Ramos (cell line): ENCODE results near the gene FSTL3.
"Not testable (repeated sequence)": the region's sequence is repeated elsewhere in the genome, so short reads cannot be mapped to it uniquely, and the experiment has no call there.

Experiments
- in situ Hi-C: fragments of 300-500 bp; cut with MboI; formaldehyde crosslinking; loops from one replicate; pipeline ENCODE4 v1.14.3; 2022; ENCODE audit warnings: low sequenced_read_pairs; ENCODE audit not compliant: unreplicated experiment

FSTL3 gene

DNA sequence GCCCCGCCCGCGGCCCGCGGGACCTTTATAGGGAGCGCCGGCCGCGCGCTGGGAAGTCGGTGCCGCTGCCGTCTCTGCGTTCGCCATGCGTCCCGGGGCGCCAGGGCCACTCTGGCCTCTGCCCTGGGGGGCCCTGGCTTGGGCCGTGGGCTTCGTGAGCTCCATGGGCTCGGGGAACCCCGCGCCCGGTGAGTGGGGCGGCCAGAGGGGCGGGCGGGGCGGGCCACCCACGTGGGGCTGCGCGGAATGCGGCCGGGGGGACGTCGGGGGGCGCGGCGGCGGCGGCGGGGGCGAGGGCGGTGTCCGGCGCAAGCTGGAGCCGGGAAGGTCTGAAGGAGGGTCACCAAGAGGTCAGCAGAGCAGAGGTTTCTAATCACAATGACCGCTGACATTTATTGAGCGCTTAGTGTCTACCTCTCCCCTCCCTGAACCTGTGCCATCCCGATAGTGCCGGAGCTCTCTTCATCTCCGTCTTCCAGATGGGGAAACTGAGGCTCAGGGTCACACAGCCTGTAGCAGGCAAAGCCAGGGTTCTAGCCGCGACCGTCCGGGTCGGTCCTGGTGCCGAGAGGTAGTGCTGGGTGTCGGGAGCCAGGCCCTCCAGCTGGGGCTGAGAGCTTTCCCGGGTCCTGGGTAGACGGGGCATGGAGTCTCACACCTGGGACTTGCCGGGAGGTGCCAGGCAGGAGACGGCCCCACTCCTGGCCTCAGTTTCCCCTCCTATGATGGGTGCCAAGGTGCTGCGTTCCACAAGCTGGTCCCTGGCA is at the start of gene FSTL3:
FSTL3 (plus strand) TSS at position 54 of the 767 bp plus-strand sequence; CDS start at position 86, 32 bp downstream.
- in situ Hi-C loops = no loop called here

DNA sequence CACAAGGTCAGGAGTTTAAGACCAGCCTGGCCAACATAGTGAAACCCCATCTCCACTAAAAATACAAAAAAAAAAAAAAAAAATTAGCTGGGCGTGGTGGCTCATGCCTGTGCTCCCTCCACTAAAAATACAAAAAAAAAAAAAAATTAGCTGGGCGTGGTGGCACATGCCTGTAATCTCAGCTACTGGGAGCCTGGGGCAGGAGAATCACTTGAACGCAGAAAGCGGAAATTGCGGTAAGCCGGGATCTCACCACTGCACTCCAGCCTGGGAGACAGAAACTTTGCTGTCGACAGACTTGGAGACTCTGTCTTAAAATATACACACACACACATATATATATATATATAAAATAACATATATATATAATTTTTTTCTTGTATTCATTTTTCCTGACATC is 49.6 kb upstream of the FSTL3 start:
- in situ Hi-C loops = not testable (repeated sequence)

GRCh38 chr19:628168-628567 is 48.0 kb upstream of the FSTL3 start:
- in situ Hi-C loops = no loop called here

DNA sequence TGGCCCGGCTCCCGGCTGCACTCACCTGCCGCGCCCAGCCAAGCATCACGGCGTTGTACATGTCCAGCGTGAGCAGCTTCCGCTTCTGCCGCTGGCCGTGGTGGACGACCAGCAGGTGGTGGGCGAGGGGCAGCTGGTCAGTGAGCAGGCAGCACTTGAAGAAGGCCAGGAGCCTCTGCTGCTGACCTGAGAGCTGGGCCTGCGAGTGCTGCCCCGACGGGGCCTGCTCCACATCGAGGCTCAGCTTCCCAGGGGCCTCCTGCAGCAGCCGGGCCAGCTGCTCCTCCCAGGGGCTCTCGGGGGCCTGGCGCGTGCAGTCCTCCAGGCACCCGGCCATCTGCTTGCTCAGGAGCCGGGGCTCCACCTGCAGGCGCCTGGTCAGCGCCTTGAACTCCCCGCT is 46.7 kb upstream of the FSTL3 start:
- in situ Hi-C loops = not testable (repeated sequence)

- in situ Hi-C loops = no loop called here
These were observed 46.1 kb upstream of the FSTL3 start for GRCh38 chr19:629961-630714.

- in situ Hi-C loops = no loop called here
These were observed 43.6 kb upstream of the FSTL3 start for GRCh38 chr19:632579-633067.

DNA sequence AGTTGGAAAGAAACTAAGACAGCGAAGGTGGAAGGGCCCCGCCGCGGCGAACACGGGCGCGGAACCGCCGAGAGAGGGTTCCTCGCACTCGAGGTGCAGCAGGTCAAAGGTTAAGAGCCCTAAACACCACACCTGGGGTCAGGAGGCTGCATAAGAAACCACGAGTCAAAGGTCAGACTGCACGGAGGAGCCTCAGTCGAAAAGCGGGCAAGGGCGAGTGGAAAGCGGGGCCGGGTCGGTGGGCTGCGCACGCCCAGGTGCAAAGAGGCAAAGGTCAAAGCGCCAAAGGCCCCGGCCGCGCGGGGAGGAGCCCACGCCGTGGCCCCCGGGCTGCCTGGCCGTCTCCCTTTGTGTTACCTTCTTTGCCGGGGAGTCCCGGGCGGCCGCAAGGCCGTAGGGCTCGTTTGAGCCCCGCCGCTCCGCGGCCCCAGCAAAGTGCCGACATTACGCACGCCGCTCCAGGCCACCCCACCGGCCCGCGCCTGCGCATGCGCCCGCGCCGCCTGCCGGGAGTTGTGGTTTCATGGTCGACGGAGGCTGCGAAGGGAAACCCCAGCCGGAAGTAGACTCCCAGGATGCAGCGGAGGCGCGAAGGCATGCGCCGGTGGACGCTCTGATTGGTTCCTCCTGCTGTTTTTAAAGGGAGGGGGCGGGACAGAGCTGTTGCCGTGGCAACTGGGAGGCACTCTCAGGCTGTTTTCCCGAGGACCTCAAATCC is 43.0 kb upstream of the FSTL3 start, which contains the start of gene POLRMT:
POLRMT (minus strand) TSS at position 470 of the 718 bp plus-strand sequence; CDS start at position 445, 25 bp downstream.
- in situ Hi-C loops = no loop called here

- in situ Hi-C loops = no loop called here
These were observed 42.2 kb upstream of the FSTL3 start for GRCh38 chr19:633786-634639.

DNA sequence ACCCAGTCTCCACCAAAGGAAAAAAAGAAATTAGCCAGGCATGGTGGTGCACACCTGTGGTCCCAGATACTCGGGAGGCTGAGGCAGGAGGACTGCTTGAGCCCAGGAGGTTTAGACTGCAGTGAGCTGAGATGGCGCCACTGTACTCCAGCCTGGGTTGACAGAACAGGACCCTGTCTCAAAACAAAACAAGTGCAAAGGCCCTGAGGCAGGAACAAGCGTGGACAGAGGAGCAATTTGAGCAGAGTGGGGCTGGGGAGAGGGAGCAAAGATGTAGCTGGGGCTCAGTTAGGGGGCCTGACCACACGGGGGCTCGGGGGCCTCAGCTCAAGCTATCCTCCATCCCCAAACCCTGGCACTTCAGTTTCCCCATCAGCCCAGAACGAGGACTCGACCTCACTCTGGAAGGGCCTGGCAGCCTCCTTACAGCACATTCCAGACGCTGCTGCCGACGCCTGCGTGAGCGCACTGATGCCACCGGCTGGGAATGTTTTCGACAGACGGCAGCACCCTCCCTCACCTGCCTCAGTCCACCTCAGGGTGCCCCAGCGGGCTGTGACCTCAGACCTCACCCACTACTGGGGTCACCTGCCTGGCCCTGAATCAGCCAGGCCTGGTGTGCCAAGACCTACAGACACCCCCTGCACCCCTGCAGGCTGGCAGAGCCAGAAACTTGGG is 41.1 kb upstream of the FSTL3 start:
- in situ Hi-C loops = no loop called here

DNA sequence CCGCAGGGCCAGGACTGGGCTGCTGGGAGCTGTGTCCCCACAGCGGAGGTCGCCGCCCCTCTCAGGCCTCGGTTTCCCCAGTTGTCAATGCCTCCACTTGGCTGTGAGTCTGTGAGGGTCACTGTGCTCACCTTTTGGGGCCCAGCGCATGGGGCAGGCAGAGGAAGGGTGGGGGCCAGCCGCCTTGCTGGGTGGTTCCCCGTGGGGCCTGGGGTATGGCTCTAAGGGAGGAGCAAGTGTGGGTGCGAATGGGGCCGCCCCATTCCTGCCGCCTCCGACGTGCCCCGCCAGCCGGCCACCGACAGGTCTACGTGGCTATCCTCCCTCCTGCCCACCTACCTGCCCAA is 37.3 kb upstream of the FSTL3 start:
- in situ Hi-C loops = no loop called here

GRCh38 chr19:639253-640160 is 36.7 kb upstream of the FSTL3 start, which contains the start of gene FGF22:
FGF22 (plus strand) TSS chr19:639879; CDS start chr19:639926, 47 bp downstream.
- in situ Hi-C loops = no loop called here

DNA sequence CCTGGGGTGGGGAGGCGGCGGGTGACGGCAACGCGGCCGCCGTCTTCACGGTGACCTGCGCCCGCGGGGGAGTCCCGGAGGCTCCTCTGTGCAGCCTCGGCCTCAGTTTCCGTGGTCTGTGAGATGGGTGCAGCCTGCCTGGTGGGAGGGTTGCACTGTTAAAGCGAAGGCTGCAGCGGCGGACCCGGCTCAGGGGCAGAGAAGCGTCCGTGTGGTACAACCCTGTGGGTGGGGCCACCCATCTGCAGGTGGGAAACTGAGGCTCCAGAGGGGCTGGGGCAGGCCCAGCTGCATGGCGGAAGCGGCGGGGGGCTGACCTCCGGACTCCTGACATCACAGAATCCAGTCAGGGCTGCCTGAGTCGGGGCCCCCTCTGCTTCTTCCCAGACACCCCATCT is 36.0 kb upstream of the FSTL3 start:
- in situ Hi-C loops = no loop called here

DNA sequence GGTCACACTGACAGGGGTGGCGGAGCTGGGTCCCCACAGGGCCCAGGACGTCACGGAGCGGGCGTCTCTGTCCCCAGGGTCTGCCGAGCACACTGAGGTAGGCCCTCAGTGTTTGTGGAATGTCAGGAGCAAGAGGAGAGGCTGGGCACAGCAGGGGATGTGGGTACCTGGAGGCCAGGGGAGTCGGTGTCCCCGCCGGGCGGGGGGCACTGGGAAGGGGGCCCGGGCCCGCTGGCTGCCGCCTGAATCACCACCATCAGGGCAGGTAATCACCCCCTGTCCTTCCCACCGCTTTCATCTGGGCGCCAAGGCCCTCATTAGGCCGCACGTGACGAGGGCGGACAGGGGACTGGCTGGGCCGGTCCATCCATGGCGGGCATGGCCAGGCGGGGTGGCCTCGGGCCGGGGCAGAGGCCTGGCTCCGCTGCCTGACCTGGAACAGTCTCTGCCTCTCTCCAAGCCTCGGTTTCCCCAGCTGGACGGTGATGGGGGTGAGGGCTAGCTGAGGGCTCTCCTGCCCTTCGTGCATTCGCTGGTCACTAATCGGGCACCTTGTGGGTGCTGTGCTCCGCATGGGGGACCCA is 35.5 kb upstream of the FSTL3 start:
- in situ Hi-C loops = no loop called here

DNA sequence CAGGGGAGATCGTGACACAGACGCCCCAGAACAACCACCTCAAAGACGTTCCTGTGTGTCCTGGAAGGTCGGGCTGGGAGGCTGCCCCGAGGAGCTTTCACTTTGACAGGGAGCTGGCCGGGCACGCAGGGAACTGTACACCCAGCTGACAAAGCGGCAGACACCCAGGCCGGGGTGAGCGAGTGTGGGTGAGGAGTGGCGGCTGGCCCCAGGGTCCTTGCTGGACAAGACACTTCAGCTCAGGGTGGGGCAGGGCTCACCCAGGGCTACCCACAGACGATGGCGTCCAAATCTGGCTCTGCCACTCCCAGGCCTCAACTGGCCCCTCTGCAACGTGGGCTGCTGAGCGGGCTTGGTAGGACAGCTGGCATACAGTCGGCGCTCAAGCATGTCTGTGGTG is 34.5 kb upstream of the FSTL3 start:
- in situ Hi-C loops = no loop called here

GRCh38 chr19:642767-643727 is 33.1 kb upstream of the FSTL3 start:
- in situ Hi-C loops = no loop called here

GRCh38 chr19:643736-644135 is 32.5 kb upstream of the FSTL3 start:
- in situ Hi-C loops = no loop called here

DNA sequence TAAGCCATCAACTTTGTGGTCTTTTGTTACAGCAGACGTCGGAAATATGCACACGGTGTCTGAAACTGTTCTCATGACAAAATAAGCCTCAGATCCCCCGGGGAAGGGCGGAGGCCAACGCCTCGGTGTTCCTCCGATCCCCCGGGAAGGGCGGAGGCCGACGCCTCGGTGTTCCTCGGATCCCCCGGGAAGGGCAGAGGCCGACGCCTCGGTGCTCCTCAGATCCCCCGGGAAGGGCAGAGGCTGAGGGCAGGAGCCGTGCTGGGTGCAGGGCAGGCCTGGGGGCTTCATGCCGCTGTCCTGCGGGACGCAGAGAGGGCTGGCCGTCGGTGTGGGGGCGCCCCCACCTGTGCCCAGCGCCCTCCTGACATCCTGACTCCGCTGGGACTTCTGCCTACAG is 31.8 kb upstream of the FSTL3 start:
- in situ Hi-C loops = no loop called here
